DMS153 treated with DMSO at 0.1 percent for 48 hours (cell line): ENCODE results near the gene PDE4D.

ENCODE experiments used
- DNase-seq: peaks from one replicate; lab custom pipeline; 2025; ENCODE audit not compliant: unreplicated experiment; lab: John Stamatoyannopoulos, UW

PDE4D gene

GRCh38 chr5:58927938-58928337 lies 965.6 kb downstream of the PDE4D start:
- no peak for DNase-seq

GRCh38 chr5:58927181-58927580 lies 966.3 kb downstream of the PDE4D start:
- no peak for DNase-seq

- DNase-seq = no peak
Observed at GRCh38 chr5:58926541-58926935, 967.0 kb downstream of the PDE4D start.

GRCh38 chr5:58925627-58926540 lies 967.6 kb downstream of the PDE4D start:
- no peak for DNase-seq

- no peak for DNase-seq
Observed at GRCh38 chr5:58924306-58924705, 969.2 kb downstream of the PDE4D start.

DNA sequence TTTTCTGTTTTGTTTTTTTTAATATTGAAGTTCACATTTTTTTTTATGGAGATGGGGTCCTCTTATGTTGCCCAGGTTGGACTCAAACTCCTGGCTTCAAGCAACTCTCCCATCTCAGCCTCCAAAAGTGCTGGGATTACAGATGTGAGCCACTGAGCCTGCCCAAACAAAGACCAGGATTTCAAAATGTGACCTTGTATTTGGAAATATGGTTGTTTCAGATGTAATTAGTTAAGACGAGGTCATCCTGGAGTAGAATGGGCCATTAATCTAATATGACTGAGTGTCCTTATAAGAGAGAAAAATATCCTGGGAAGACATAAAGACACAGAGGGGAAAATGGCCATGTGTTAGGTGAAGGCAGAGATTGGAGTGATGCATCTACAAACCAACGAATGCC lies 970.2 kb downstream of the PDE4D start:
- DNase-seq = no peak

DNA sequence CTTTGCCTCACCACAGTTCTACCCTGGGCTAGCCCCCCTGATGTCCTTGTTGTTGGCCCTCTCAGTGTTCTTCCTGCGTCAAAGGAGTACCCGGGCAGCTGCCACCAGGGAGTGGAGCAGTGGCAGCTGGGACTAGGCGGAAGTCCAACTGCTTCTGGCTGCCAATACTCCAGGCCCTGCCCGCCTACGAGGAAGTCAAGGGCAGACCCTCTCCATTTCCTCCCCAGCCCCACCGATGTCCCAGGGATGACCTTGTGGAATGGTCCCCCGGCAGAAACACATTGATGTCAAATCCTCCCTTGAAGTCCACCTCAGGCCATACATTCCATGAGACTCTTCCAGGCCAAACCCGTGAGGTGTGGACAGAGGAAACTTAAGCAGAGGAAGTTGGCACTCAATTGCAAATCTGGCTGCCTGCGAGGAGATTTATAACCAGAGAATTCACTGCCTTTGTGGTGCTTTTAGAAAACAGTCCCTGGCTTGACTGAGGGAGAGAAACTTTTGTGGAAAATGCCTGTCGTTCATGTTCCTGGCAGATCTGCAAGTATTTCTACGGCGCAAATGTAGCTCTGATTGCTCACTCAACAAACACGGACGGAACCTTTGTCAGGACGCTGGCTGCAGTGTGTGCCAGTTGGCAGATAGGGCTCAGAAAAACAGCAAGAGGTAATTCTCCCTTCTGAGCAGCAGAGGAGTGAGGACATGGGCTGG lies 970.9 kb downstream of the PDE4D start:
- DNase-seq = no peak

- no peak for DNase-seq
Observed at GRCh38 chr5:58921159-58921558, 972.4 kb downstream of the PDE4D start.

GRCh38 chr5:58919833-58920232 lies 973.7 kb downstream of the PDE4D start:
- no peak for DNase-seq
